H1 (cell line): ENCODE data around the gene CACNA2D4. TPM values are rescaled to one million over a fixed set of nuclear protein-coding genes. Genes with fewer than 3 reads are reported as not detected.

ENCODE experiments used
- CTCF ChIA-PET: fragments of 300-600 bp; sonication (Branson Sonifier 250); formaldehyde crosslinking; loops from one replicate; lab custom pipeline; 2021; ENCODE audit not compliant: partially characterized antibody; lab: Charles Lee
- POLR2A ChIA-PET: fragments of 300-600 bp; sonication (Branson Sonifier 250); formaldehyde crosslinking; loops from one replicate; lab custom pipeline; 2021; ENCODE audit warnings: inconsistent platforms; ENCODE audit not compliant: partially characterized antibody; lab: Charles Lee
- DNase-seq, 2 experiments: peaks; one replicate each; pipeline versions ENCODE4 v3.0.0 to v3.0.0-alpha.2; 2010 to 2022; ENCODE audit warnings: low spot score in 2 of 2, low read depth in 1 of 2, mixed read lengths in 1 of 2
- FAIRE-seq: peaks from 2 replicates; lab custom pipeline; 2011; peaks lifted over from hg19 to GRCh38; lab: Jason Lieb, UNC
- H2AFZ ChIP-seq: 2 replicates; pipeline ENCODE4 v1.8.1; 2012; ENCODE audit warnings: low read length, inconsistent platforms
- H2AK5ac ChIP-seq: 2 replicates; pipeline ENCODE4 v1.6.1; 2013; ENCODE audit warnings: low read depth, low read length
- H2BK120ac ChIP-seq: replicated peaks from 2 replicates; pipeline ENCODE3; 2013; ENCODE audit warnings: low read depth, low read length, inconsistent platforms
- H2BK12ac ChIP-seq: 2 replicates; pipeline ENCODE4 v1.6.1; 2013; ENCODE audit warnings: low read depth, low read length
- H2BK15ac ChIP-seq: 2 replicates; pipeline ENCODE4 v1.6.1; 2013; ENCODE audit warnings: low read length
- H2BK20ac ChIP-seq: 2 replicates; pipeline ENCODE4 v1.6.1; 2013; ENCODE audit warnings: low read length
- H2BK5ac ChIP-seq: 2 replicates; pipeline ENCODE4 v1.6.1; 2013; ENCODE audit warnings: low read depth, low read length
- H3K14ac ChIP-seq: 2 replicates; pipeline ENCODE4 v1.6.1; 2013; ENCODE audit warnings: inconsistent platforms; ENCODE audit not compliant: insufficient read length
- H3K18ac ChIP-seq: 2 replicates; pipeline ENCODE4 v1.6.1; 2013; ENCODE audit warnings: low read length; ENCODE audit errors: extremely low read depth
- H3K23ac ChIP-seq: 2 replicates; pipeline ENCODE4 v1.6.1; 2013; ENCODE audit warnings: inconsistent platforms; ENCODE audit not compliant: insufficient read length
- H3K23me2 ChIP-seq: 2 replicates; pipeline ENCODE4 v1.6.1; 2013; ENCODE audit warnings: low read depth, low read length
- H3K27ac ChIP-seq: 2 replicates; pipeline ENCODE4 v1.6.1; 2011; ENCODE audit warnings: low read depth, low read length, inconsistent platforms
- H3K27me3 ChIP-seq, 4 experiments: replicated peaks in 1 of 4; 1 replicate in 1 of 4; 2 replicates in 3 of 4; pipeline versions ENCODE4 v1.6.1 to v1.8.1; 2011 to 2013; ENCODE audit warnings: low read length in 3 of 4, mild to moderate bottlenecking in 3 of 4, inconsistent platforms in 2 of 4, mixed read lengths in 2 of 4, moderate library complexity in 1 of 4; ENCODE audit not compliant: control insufficient read depth in 3 of 4, insufficient read depth in 3 of 4; ENCODE audit errors: extremely low read depth in 1 of 4
- H3K36me3 ChIP-seq, 4 experiments: 2 replicates each; pipeline versions ENCODE4 v1.6.1 to v1.8.1; 2011 to 2013; ENCODE audit warnings: mild to moderate bottlenecking in 4 of 4, low read length in 3 of 4, moderate library complexity in 2 of 4, control low read depth in 1 of 4, inconsistent platforms in 1 of 4; ENCODE audit not compliant: insufficient read depth in 4 of 4, control insufficient read depth in 2 of 4
- H3K4ac ChIP-seq: replicated peaks from 2 replicates; pipeline ENCODE3; 2013; ENCODE audit warnings: low read length, low read depth, mixed read lengths, inconsistent platforms; ENCODE audit not compliant: insufficient read length
- H3K4me1 ChIP-seq, 4 experiments: replicated peaks in 1 of 4; 1 replicate in 1 of 4; 2 replicates in 3 of 4; pipeline versions ENCODE4 v1.6.1 to v1.8.1; 2011 to 2013; ENCODE audit warnings: low read length in 3 of 4, inconsistent platforms in 2 of 4, mixed read lengths in 1 of 4; ENCODE audit not compliant: insufficient read depth in 4 of 4, control insufficient read depth in 3 of 4
- H3K4me2 ChIP-seq, 2 experiments: 2 replicates each; pipeline versions ENCODE4 v1.6.1 to v1.8.1; 2011 to 2013; ENCODE audit warnings: low read depth in 2 of 2, low read length in 2 of 2, control low read depth in 1 of 2, inconsistent platforms in 1 of 2, mild to moderate bottlenecking in 1 of 2; ENCODE audit not compliant: insufficient read depth in 1 of 2
- H3K4me3 ChIP-seq, 4 experiments: fragments of 200-600, 300-600 bp in 1 of 4; sonication (generic), shearing (Covaris generic), sonication (Bioruptor Twin) in 1 of 4; 2 replicates each; pipeline versions ENCODE4 v1.5.1 to v1.8.1; 2011 to 2016; ENCODE audit warnings: low read length in 4 of 4, low read depth in 3 of 4, control low read depth in 2 of 4, inconsistent platforms in 2 of 4, mild to moderate bottlenecking in 2 of 4, mixed read lengths in 1 of 4, moderate library complexity in 1 of 4; ENCODE audit not compliant: insufficient read depth in 2 of 4; ENCODE audit errors: extremely low read depth in 1 of 4
- H3K56ac ChIP-seq: replicated peaks from 2 replicates; pipeline ENCODE3; 2013; ENCODE audit warnings: low read depth, mild to moderate bottlenecking, mixed read lengths, low read length, inconsistent platforms; ENCODE audit not compliant: insufficient read length
- H3K79me1 ChIP-seq: 2 replicates; pipeline ENCODE4 v1.6.1; 2013; ENCODE audit warnings: low read depth, low read length, control low read depth
- H3K79me2 ChIP-seq, 2 experiments: 2 replicates each; pipeline versions ENCODE4 v1.6.1 to v1.8.1; 2012 to 2013; ENCODE audit warnings: low read length in 2 of 2, mild to moderate bottlenecking in 2 of 2, inconsistent platforms in 1 of 2; ENCODE audit not compliant: insufficient read depth in 2 of 2, control insufficient read depth in 1 of 2
- H3K9ac ChIP-seq, 4 experiments: replicated peaks in 1 of 4; 1 replicate in 1 of 4; 2 replicates in 3 of 4; pipeline versions ENCODE4 v1.6.1 to v1.8.1; 2011 to 2013; ENCODE audit warnings: low read depth in 3 of 4, low read length in 3 of 4, control low read depth in 2 of 4, mild to moderate bottlenecking in 2 of 4, moderate library complexity in 2 of 4, inconsistent platforms in 1 of 4; ENCODE audit errors: extremely low read depth in 1 of 4
- H3K9me3 ChIP-seq, 2 experiments: 2 replicates each; pipeline versions ENCODE4 v1.6.1 to v1.8.1; 2012 to 2013; ENCODE audit warnings: mild to moderate bottlenecking in 2 of 2, moderate library complexity in 2 of 2, control low read depth in 1 of 2, inconsistent platforms in 1 of 2, low read depth in 1 of 2, low read length in 1 of 2, mixed read lengths in 1 of 2; ENCODE audit not compliant: insufficient read depth in 2 of 2
- H4K20me1 ChIP-seq, 2 experiments: replicated peaks in 1 of 2; 2 replicates each; pipeline versions ENCODE3 to v1.8.1; 2011 to 2013; ENCODE audit warnings: inconsistent platforms in 2 of 2, low read length in 2 of 2, mild to moderate bottlenecking in 1 of 2; ENCODE audit not compliant: insufficient read depth in 2 of 2, control insufficient read depth in 1 of 2
- H4K5ac ChIP-seq: 2 replicates; pipeline ENCODE4 v1.6.1; 2013; ENCODE audit warnings: low read length, low read depth, mixed read lengths, inconsistent platforms; ENCODE audit not compliant: insufficient read length
- H4K8ac ChIP-seq: 2 replicates; pipeline ENCODE4 v1.8.0; 2013; ENCODE audit warnings: mild to moderate bottlenecking, moderate library complexity, low read length, inconsistent platforms; ENCODE audit not compliant: insufficient read depth; ENCODE audit errors: extremely low read depth
- H4K91ac ChIP-seq: replicated peaks from 2 replicates; pipeline ENCODE3; 2013; ENCODE audit warnings: low read length, mixed read lengths, inconsistent platforms; ENCODE audit not compliant: insufficient read length
- CTBP2 ChIP-seq: IDR thresholded peaks from 2 replicates; pipeline ENCODE4 v1.7.0; 2011; ENCODE audit warnings: borderline replicate concordance, mild to moderate bottlenecking, moderate library complexity, mixed read lengths, low read length; ENCODE audit not compliant: insufficient read depth, insufficient read length
- MAFK ChIP-seq: IDR thresholded peaks from 2 replicates; pipeline ENCODE4 v1.6.1; 2012; ENCODE audit warnings: low read depth, mild to moderate bottlenecking, improper control_type of control experiment, low read length
- ZNF274 ChIP-seq: IDR thresholded peaks from 2 replicates; pipeline ENCODE4 v1.7.0; 2012; ENCODE audit warnings: low read length, borderline replicate concordance; ENCODE audit errors: extremely low read depth
- WGBS, 2 experiments: shearing (Covaris generic) in 1 of 2; methylation state at CpG; one replicate each; pipeline versions ENCODE4 v1.1.6 to v1.1.7; 2013 to 2015; ENCODE audit warnings: low lambda C conversion rate in 2 of 2, mixed read lengths in 2 of 2, inconsistent platforms in 1 of 2, low coverage in 1 of 2, missing lambda C conversion rate in 1 of 2; ENCODE audit not compliant: insufficient replicate concordance in 2 of 2, insufficient coverage in 1 of 2, insufficient read length in 1 of 2; ENCODE audit errors: extremely low coverage in 1 of 2, missing lambda C conversion rate in 1 of 2; 5-methylcytosine and 5-hydroxymethylcytosine counted together
- polyA plus RNA-seq, 7 experiments: library from polyadenylated mRNA; depleted of rRNA in 3 of 7; stranded (reverse) in 5 of 7; unstranded in 2 of 7; fragments of >200 nt in 5 of 7; fragments of 200-250 nt in 2 of 7; gene quantifications; 1 replicate in 5 of 7; 2 replicates in 1 of 7; 4 replicates in 1 of 7; pipeline versions ENCODE4 v1.2.1 to v1.2.3, GENCODE V29; 2011 to 2013; ENCODE audit warnings: missing spikeins in 2 of 7, mixed read lengths in 2 of 7
- total RNA-seq: library from RNA; stranded (reverse); fragmentation: NEBNext Ultra II Directional; extraction: Animal tissue kit (Norgen Biotek cat#: 25700); gene quantifications from 2 replicates; pipeline ENCODE4 v1.2.1, GENCODE V29; 2021

Gene CACNA2D4
- total and polyA plus RNA-seq, 2 of the 8 experiments (the other 6 are each of a cell fraction or from before 2014, with no cell fraction given): 0.44 to 0.88 TPM

GRCh38 chr12:1842183-1842904 is 76.1 kb downstream of the CACNA2D4 start:
- no peak overlapping the region for H3K23ac ChIP-seq
- H4K5ac ChIP-seq: no peak overlapping the region
- FAIRE-seq (no peak), DNase-seq (peak in 1 of 2 experiments; percentile 26)
- H2AFZ ChIP-seq: no peak overlapping the region
- no peaks in the 10 kb centered on the region for H3K79me2 ChIP-seq
- H3K9me3 ChIP-seq: no peaks in the 10 kb centered on the region
- TF ChIP-seq ZNF274: no peak
- no peak for TF ChIP-seq CTBP2
- no peak for TF ChIP-seq MAFK
- no peak overlapping the region for H4K91ac ChIP-seq
- no peak overlapping the region for H3K18ac ChIP-seq
- H3K27me3 ChIP-seq: no peaks in the 10 kb centered on the region
- WGBS, 2 experiments: 87% methylated on average over 11 of the region's 18 CpGs; no CpG with 5 or more reads in 1 of the 2 experiments
- no peak overlapping the region for H3K4ac ChIP-seq
- no peaks in the 10 kb centered on the region for H3K23me2 ChIP-seq
- no peak overlapping the region for H3K4me3 ChIP-seq
- H4K20me1 ChIP-seq: no peaks in the 10 kb centered on the region
- no peak overlapping the region for H3K56ac ChIP-seq
- H2BK20ac ChIP-seq: no peak overlapping the region
- H3K9ac ChIP-seq: no peak overlapping the region
- no peak overlapping the region for H3K27ac ChIP-seq
- POLR2A ChIA-PET: no interaction called here
- H4K8ac ChIP-seq: no peak overlapping the region
- H3K4me1 ChIP-seq: peaks cover 0 to 15% (median 7%) of the 10 kb centered on the region in 4 experiments; a peak in 5 of 7 replicates
- H2BK5ac ChIP-seq: no peak overlapping the region
- H2BK120ac ChIP-seq: no peak overlapping the region
- H2BK12ac ChIP-seq: no peak overlapping the region
- no peak overlapping the region for H2BK15ac ChIP-seq
- H3K79me1 ChIP-seq: no peaks in the 10 kb centered on the region
- CTCF ChIA-PET: interaction anchor here (1.3 to 1.5 kb wide), 3 partner anchors 9 to 97 kb away, joined by 3 to 5 read pairs (median 4); no protein-coding TSS in a partner anchor
- no peak overlapping the region for H3K14ac ChIP-seq
- no peak overlapping the region for H2AK5ac ChIP-seq
- no peak overlapping the region for H3K4me2 ChIP-seq
- no peaks in the 10 kb centered on the region for H3K36me3 ChIP-seq
